Stimulated activated CD4-positive, alpha-beta T cell treated with anti-CD3 and anti-CD28 coated beads, TNF-alpha, amount 100 ng/mL, for 24 hours (primary cell): ENCODE measurements around the gene SPEG.

ENCODE experiments used
- DNase-seq, 3 experiments: peaks; one replicate each; pipeline ENCODE4 v3.0.0-alpha.2; 2020; ENCODE audit warnings: low read depth in 3 of 3

SPEG gene

DNA sequence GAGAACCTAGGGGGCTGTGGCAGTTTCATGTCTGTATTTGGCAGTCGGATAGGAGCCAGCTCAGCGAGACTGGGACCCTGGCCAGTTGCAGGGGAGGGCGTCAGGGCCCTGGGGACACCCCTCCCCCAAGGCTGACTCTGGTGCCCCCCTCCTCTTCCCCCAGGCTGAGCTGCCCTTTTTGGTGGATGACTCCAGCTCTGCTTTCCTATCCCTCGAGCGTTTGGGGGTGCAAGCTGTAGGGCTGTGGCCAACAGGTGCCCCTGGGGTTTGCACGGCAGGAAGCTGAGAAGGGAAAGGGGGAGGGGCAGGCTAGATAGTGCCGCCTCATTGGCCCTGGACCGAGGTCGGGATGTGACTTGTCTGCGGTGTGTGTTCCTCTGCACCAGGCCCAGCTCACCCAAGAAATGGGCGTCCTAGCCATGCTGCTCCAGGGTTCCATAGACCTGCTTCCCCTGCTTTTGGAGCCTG lies 26.4 kb downstream of the SPEG start:
- no peak for DNase-seq

DNA sequence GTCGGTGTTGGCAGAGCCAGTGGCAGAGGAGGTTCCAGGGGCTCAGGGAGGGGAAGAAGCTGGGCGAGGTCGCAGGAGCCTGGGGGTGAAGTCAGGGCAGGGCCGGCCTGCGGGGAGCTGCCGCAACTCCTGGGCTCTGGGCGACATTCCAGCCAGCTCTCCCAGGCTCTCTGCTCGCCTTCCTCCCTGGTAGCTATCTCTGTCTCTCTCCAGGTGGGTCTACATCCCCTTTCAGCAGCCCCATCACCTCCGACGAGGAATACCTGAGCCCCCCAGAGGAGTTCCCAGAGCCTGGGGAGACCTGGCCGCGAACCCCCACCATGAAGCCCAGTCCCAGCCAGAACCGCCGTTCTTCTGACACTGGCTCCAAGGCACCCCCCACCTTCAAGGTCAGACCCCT lies 27.0 kb downstream of the SPEG start:
- DNase-seq, result no peak

DNA sequence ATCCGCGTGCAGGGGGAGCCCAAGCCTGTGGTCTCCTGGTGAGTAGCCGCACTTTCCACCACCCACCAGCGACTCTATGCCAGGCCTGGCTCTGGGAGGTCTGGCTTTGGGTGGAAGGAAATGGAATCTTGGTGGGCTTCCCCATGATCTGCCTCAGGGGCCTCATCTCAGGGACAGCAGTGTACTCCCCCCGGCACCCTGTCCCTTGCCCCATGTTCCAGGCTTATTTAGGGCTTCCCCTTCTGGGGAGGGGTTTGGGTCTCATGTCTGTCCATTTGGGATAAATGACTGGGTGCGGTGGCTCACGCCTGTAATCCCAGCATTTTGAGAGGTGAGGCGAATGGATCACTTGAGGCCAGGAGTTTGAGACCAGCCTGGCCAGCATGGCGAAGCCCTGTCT lies 27.7 kb downstream of the SPEG start:
- DNase-seq, result no peak

DNA sequence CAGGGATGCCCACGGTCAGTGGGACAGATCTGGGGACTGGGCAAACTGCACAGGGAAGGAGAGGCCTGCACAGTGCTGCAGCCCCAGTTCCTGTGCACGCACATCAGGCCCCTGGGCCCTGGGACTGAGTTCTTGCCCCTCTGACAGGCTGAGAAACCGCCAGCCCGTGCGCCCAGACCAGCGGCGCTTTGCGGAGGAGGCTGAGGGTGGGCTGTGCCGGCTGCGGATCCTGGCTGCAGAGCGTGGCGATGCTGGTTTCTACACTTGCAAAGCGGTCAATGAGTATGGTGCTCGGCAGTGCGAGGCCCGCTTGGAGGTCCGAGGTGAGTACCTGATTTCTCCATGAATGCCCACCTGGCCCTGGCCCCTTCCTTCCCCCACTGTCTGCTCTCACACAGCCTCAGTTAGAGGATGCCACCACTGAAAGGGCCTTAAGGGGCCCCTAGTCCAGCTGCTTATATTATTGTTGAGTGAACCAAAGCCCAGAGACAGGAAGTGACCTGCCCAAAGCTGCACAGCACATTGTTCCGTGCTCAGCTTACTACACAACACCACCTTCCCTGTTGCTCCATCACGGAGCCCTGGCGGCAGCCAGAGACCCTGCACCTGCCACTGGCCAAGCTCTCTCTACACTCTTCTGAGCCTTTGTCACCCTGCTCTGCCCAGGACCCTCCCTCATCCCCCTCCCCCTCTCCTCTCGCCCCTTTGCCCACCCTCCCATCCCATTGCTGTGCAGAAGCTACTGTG lies 29.8 kb downstream of the SPEG start:
- DNase-seq, result no peak

DNA sequence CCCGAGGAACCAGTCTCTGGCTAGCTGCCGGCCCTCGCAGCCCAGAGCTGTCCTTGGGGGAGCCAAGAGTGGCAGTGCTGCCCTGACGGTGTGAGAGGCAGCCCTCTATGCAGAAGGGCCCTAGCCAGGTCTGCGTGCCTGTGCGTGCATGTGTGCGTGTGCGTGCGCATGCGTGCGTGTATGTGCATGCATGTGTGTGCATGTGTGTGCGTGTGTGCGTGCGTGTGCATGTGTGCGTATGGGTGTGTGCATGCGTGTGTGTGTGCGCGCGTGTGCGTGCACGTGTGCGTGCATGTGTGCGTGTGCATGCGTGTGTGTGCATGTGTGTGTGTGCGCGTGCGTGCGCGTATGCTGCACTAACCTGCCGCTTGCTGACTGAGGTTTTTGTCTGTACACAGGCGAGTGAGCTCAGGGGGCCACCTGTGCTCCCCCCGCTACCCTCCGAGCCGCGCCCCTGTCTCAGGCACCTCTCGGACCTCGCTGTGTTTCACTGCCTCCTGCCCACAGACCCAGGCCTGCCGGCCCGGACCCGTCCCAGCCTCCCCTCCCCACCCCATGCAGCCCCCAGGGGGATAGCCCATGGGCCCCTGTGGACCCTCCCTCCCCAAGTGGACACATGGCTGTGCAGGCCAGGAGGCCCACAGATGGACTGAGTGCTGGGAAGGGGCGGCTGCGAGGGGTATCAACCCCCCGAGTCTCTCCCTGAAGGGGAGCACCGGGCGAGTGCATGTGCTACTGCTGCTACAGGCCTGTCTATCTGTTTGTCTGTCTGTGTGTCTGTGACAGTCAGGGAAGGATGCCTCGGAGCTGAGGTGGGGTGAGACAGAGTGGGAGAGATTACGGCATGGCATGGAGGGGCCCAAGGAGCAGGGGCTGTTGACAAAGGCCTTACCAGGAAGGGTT lies 31.3 kb downstream of the SPEG start:
- no peak for DNase-seq

DNA sequence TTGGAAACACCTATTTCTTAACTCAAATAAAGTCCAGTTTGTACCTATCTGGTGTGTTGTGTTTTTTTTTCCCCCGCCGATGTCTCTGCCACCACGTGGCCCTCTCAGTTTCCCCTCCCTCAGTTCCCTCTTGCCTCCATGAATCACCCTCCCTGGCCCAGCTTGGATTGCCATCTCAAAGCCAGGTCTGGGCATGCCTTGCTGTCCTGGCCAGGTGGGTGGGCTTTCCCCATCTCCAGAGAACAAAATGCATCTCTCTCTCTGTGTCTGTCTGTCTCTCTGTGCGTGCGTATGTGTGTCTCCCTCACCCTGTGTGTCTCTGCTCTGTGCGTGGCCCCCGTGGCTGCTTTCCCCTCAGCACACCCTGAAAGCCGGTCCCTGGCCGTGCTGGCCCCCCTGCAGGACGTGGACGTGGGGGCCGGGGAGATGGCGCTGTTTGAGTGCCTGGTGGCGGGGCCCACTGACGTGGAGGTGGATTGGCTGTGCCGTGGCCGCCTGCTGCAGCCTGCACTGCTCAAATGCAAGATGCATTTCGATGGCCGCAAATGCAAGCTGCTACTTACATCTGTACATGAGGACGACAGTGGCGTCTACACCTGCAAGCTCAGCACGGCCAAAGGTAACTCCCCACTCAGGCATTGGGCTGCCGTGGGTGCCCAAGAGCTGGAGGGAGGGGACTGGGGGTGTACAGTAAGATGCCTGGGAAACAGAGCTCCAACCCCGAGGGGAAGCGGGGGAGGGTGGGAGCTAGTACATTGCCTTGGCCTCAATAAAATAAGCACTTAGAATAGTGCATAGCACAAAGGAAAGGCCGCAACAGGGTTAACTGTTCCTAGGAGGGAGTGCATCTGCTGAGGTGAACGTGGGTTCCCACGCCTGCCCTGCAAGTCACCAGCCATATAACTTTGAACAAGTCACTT lies 32.4 kb downstream of the SPEG start:
- no peak for DNase-seq

DNA sequence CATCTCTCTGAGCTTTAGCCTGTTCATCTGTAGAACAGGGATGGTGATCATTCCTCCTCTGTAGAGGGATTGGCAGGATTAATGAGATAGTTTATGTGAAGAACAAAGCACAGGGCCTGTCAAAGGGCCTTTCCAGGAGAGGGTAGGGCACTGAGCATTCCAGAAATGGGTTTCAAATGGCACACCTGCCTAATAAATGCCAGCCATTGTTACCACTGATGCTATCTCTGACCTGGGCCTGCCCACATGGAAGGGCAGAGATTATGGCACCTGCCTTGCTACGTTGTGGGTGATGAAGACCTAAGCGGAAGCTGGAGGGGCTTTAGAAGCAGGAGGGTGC lies 33.1 kb downstream of the SPEG start:
- DNase-seq, result no peak

DNA sequence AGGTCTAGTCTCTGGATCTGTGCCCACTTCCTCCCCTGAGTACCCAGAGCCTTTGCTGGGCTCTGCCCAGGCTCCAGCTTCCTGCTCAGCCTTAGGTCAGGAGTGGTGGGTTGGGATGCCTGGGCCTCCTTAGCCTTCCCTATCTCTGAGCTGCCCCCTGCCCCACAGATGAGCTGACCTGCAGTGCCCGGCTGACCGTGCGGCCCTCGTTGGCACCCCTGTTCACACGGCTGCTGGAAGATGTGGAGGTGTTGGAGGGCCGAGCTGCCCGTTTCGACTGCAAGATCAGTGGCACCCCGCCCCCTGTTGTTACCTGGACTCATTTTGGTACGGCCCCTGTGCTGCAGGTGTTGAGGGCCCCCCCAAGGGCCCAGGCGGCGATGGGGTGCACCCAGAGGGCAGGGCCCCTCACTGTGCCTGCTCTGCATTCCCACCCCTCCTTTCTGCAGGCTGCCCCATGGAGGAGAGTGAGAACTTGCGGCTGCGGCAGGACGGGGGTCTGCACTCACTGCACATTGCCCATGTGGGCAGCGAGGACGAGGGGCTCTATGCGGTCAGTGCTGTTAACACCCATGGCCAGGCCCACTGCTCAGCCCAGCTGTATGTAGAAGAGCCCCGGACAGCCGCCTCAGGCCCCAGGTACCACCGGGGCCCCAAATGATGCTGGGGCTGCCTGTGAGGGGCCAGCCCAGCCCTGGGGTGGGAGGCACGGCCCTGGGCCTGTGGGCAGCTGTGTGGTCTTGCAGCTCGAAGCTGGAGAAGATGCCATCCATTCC lies 34.0 kb downstream of the SPEG start:
- DNase-seq, result no peak

DNA sequence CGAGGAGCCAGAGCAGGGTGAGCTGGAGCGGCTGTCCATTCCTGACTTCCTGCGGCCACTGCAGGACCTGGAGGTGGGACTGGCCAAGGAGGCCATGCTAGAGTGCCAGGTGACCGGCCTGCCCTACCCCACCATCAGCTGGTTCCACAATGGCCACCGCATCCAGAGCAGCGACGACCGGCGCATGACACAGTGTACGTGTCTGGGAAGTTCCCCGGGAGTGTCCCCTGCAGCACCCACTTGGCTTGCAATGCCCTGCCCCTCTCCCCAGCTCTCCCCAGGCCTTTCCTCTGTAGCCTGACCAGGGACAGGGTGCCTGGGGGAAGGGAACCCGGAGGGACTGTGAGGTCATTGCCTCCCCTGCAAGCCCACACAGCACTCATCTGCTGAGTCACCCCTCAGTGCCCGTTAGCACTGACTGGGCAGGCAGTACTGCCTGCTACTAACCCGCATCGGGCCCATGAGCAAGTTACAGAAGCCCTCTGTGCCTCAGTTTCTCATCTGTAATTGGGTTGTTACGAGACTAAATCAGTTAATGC lies 34.6 kb downstream of the SPEG start:
- DNase-seq, result no peak

DNA sequence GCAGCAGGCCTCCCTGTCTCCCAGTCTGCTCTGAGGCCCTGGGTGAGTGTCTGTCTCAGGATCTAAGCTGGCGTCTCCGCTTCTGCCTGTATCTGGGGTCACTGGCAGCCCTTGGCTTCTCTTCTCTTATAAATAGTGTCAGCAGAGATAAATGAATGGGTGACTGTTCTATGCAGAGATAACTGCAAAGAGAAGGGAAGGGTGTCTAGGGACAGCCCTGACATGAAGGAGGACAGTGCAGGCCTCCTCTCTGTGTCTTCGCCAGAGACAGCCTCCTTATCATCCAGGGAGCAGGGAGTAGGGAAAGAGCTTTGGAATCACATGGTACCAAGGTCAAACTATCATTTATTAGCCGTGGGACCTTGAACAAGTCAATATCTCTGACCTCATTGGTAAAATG lies 35.8 kb downstream of the SPEG start:
- no peak for DNase-seq

DNA sequence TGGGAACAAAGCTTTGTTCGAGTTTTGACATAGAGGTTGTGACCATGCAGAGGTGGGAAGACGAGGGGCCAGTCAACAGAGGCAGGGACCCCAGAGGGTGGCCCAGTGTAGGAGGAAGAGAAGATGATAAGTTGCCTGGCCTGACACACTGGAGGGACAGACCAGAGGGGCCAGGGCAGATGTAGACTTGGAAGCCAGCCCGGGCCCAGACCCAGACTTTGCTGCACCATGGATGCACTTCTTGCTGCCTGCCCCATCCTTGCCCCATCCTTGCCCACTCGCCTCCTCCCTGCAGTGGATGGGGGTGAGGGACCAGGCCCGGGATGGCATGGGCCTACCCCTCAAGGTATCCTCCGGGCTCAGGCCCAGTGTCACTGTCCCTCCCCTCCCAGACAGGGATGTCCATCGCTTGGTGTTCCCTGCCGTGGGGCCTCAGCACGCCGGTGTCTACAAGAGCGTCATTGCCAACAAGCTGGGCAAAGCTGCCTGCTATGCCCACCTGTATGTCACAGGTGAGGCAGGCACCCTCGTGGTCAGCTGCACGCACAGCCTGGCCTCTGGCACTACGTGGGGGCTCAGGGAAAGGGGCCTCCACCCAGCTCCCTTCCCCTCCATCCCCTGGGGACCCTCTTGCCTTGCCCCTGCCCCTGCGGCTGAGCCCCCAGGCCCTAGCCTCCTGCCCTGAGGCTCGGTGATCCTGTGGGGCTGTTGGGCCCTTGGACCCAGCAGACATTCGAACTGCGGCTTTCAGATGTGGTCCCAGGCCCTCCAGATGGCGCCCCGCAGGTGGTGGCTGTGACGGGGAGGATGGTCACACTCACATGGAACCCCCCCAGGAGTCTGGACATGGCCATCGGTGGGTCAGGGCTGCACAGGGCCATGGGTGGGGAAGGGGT lies 37.1 kb downstream of the SPEG start:
- DNase-seq, result no peak

DNA sequence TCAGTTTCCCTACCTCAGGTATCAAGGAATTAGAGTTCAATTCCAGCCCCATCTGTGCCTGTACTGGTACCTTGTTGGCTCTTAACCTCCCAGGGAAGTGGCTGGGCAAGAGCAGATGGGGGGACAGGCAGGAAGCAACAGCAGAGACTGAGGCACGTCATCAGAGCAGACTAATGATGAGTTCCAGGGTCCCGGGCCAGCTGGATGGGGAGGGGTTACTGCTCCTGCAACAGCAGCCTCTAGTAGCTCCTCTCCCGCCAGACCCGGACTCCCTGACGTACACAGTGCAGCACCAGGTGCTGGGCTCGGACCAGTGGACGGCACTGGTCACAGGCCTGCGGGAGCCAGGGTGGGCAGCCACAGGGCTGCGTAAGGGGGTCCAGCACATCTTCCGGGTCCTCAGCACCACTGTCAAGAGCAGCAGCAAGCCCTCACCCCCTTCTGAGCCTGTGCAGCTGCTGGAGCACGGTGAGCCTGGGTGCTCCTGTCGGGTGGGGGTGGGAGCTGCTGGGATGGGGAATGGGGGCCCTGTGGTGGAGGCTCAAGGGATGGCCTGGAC lies 38.1 kb downstream of the SPEG start:
- DNase-seq, result no peak

DNA sequence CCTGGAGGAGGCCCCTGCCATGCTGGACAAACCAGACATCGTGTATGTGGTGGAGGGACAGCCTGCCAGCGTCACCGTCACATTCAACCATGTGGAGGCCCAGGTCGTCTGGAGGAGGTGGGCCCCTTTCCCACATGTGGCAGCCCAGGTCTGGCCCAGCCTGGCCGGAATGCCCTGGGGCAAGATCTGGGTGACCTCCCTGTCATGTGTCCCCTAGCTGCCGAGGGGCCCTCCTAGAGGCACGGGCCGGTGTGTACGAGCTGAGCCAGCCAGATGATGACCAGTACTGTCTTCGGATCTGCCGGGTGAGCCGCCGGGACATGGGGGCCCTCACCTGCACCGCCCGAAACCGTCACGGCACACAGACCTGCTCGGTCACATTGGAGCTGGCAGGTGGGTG lies 38.9 kb downstream of the SPEG start:
- DNase-seq, result no peak

DNA sequence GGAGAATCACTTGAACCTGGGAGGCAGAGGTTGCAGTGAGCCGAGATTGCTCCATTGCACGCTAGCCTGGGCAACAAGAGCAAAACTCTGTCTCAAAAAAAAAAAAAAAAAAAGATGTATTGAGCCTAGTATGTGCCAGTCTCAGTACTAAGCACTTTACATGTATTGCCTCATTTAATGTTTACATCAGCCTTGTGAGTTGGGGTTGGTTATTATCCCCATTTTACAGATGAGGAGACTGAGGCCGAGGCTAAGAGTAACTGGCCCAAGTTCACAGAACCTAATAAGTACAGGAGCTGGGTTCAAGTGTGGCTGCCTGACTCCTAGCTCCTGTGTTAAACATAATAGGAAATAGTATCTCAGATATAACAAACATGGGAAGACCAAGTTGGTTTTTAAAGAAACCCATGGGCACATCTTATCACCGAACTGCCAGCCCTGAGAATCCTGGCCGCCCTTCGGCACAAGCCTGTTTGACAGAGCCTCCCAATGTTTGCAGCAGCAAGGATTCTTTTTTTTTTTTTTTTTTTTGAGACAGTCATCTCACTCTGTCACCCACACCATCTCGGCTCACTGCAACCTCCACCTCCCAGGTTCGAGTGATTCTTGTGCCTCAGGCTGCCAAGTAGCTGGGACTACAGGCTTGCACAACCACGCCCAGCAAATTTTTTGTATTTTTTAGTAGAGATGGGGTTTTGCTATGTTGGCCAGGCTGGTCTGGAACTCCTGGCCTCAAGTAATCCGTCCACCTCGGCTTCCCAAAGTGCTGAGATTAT lies 39.8 kb downstream of the SPEG start:
- DNase-seq, result no peak

DNA sequence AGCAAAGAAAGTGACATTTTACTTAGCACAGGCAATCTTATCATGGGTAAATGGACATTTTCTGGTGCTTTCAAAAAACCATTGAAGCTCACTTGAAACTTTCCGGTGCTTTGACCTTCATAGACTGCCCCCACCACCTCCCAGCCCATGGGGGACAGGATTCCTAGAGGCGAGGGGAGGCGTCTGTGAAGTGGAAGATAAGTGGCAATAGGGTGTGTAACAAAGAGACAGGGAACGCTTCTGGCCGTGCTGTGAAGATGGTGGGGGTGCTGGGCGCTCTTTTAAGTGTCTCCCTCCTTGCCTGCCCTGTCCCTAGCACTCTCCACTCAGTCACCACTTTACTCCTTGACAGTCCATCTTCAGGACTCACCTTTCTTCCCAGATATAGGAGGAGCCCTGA lies 40.6 kb downstream of the SPEG start:
- no peak for DNase-seq

DNA sequence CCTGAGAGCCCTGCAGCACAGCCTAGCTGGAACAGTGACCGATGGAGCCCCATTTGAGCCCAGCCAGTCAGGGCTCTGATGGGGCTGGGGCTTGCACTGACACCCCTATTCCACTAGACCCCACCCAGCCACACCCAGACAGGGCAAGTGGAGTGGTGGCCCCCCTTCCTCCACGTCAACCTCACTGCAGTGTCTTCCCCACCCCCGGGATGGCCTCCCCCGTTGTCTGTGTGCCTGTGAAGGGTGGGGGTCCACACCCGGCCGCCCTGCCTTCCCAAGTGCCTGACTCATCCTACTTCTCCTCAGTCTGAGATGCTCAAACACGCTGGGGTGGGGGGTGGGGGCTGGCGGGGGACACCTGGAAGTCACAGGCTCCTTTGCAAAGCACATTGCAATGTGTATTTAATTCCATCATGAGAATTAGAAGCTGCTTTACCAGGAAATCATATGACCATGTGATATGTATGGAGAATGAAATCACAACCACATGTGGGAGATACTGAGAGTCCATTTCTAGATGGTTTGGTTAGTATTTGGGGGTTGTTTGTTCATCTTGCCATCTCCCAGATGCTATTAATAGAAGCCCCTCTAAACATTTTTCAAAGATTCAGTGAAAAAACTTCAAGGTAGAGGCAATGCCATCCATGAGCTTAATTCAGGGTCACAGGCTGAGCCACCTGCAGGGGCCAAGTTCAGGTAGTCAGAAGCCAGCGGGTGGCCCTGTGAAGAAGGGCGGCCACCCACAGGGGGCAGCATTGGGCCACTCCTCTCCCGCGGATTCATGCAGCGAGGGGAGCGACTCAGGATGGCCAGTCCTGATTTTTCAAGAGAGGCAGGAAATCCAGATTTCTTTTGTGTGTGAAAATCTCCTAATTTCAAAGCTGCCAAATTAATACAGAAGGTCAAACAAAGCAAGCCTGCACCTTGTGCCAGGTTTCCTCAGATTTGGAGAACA lies 41.3 kb downstream of the SPEG start:
- peak; percentile 22 to 68 (median 34) for DNase-seq

DNA sequence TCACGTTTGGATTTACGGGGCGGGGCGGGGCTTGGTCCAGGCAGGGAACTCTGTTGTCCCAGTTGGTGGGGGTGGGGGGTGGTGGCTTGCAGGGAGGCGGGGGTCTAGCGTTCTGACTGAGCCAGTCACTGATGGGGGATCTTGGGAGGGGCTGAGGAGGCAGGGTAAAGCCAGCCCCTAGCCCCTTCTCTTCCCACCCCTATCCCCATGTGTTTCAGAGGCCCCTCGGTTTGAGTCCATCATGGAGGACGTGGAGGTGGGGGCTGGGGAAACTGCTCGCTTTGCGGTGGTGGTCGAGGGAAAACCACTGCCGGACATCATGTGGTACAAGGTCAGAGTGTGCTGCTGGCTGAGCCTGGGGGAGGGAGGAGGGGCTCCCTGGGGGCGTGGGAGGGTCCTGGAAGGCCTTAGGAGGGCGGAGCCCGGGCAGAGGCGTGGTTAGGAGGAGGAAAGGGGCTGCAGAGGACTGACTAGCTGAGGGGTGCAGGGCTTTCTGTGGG lies 42.1 kb downstream of the SPEG start:
- DNase-seq, result no peak

DNA sequence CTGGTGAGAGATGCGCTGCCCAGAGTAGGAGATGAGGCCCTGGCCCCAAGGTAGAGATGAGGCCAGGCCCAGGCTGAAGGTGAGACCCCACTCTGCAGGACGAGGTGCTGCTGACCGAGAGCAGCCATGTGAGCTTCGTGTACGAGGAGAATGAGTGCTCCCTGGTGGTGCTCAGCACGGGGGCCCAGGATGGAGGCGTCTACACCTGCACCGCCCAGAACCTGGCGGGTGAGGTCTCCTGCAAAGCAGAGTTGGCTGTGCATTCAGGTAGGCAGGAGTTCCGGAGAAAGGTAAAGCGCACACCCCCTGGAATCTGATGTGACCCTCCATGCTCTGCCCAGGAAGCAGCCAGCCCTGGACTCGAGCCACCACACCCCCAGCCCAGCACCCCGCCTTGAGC lies 42.5 kb downstream of the SPEG start:
- DNase-seq, result no peak
